COLO668 (cell line): ENCODE results near the gene RBM28.
"Not testable (repeated sequence)": the region's sequence is repeated elsewhere in the genome, so short reads cannot be mapped to it uniquely, and the experiment has no call there.

Experiments used
- DNase-seq: peaks from one replicate; lab custom pipeline; 2025; ENCODE audit not compliant: unreplicated experiment; lab: John Stamatoyannopoulos, UW

RBM28 gene

GRCh38 chr7:128349466-128349825 is 5.7 kb upstream of the RBM28 start:
- no peak for DNase-seq

DNA sequence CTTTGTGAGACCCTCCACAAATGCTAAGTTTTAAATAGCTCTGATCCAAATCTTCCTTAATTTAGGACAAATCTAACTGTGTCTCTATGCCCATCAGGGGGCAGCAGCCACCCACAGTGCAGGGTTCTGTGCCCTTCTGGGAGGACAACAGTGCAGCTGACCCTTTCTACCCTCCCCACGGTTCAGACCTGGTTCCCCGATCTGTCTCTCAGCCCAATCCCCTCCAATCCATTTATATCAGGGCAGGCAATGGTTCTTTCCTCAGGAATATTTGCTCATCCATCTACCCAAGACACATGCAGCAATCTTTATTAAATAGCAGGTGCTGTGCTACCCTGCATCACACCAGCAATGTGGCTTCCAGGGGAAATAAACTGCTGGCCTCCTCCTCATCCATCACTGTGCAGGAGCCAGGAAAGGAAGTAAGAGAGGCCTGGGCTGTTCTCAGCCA is 4.0 kb upstream of the RBM28 start:
- DNase-seq = peak; percentile 46

- no peak for DNase-seq
Observed at GRCh38 chr7:128344431-128344774, 695 bp upstream of the RBM28 start.

GRCh38 chr7:128341733-128342132 is 2.0 kb downstream of the RBM28 start:
- no peak for DNase-seq

- DNase-seq = no peak
Observed at GRCh38 chr7:128335730-128336129, 8.0 kb downstream of the RBM28 start.

GRCh38 chr7:128324368-128324680 is 19.4 kb downstream of the RBM28 start:
- no peak for DNase-seq

DNA sequence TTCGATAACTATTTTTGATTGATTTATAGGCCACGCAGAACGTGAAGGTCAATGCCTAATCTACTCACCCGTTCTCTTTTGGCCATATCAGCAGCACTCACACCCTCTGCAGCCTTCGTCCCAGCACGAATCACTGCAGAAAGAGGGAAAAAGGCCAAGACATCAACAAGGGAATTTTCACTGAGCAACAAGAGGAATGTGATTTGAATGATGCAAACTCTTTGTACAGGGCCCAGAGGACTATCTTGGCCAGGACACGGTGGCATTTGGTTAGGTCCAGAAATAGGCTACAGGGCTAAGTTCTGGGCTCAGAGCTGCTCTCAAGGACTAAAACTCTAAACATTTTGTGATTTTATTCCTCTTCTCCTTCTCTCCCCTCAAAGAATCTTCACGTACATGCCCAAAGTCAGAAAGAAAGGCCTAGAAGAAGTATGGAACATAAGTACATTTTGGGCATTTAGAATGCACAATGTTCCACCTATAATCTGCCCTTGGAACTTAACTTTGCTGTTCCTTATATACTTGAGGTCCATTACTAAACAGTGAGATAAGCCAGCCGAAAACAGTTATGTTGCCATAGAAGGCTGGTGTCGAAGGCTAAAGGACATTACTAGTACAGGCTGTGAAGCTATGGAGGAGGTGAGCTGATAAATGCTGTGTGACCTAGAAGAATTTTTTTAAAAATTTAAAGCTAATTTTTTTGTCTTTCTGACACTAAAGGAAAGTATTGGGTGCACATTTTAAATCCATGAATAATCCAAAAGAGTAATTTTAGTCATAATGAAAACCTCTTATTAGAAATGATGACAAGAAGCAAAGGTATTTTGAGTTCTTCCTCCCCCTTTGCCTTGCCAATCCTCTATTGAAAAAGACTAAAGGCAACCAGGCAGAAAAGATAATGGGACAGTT is 20.0 kb downstream of the RBM28 start:
- DNase-seq = no peak

GRCh38 chr7:128323040-128323439 is 20.7 kb downstream of the RBM28 start:
- no peak for DNase-seq

DNA sequence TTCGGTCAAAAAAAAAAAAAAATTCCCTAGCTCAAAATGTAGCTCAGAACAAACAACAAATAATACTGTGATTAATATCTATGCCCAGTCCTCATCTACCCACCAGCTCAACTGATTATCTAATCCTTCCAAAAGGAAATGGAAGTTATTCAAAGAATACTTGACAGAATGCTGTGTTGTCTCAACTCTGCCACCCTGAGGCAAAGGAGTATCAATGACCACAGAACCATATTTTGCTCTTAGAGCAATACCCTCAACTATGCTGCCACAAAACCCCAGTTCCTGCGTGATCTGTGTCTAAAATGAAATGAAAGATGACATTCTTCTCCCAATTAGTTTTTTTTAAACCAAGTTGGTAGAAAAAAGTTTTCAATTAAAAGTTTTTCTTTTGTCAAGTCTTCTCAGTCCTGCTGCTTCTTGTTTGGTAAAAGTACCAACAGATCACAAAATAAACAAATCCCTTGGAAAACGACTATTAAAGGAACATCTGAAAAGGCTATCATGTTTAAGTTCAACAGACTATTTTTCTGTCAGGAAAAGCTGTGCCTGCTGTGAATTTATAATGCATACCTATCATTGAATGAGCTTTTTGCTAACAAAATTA is 21.6 kb downstream of the RBM28 start:
- no peak for DNase-seq

- no peak for DNase-seq
Observed at GRCh38 chr7:128321044-128321422, 22.7 kb downstream of the RBM28 start.

DNA sequence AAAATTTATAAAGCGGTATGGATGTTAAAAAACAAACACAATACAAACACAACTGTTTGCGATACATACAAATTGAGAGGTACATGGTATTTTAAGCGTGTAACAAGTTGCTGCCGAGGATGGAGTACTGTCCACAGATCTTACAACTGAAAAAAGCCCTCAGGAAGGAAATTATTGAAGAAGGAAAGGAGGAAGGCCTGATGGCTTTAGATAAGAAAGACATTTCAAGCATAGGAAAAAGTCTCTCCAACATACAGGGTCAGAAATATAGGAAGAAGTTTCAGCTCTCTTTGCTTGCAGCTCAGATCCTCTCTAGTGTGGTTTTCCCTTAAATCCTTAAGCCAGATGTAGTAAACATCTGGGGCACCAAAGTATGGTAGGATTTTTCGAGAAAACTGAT is 25.0 kb downstream of the RBM28 start:
- no peak for DNase-seq

- DNase-seq = no peak
Observed at GRCh38 chr7:128311013-128311412, 32.7 kb downstream of the RBM28 start.

DNA sequence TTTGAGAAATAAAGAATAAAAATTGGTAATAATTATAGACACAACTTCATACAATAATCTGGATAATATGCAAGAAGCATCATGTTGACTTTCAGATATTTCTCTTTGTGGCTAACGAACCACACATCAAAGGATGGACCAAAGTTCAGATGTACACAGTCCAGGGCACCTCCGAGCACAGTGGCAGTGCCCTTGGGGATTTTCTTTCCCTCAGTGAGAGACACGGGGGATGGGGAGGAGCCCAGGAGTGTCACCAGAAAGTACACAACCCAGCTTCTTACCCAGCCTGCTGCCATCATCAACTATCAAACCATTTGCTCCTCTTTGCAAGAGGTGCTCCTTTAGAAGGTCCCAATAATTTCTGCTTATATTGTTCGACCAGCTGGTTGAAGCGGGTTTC is 33.2 kb downstream of the RBM28 start:
- no peak for DNase-seq

DNA sequence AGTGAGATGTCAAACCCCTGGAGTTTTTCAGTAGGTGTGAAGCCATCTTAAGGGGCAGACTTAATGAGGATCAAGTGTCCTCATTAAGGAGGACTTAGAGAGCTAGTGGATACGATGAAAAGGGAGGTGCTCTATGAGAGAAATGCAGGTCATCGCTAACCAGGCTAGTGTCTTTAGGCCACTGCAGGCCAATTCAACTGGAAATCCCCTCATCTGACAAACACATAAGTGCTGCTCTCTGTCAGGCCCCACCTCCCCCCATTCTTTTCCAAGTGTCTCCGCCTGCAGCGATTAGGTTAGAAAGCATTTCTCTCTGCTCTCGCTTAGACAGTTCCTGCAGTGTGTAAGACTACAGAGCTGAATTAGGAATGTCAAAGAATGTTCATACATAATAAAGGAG is 33.7 kb downstream of the RBM28 start:
- no peak for DNase-seq

- DNase-seq = no peak
Observed at GRCh38 chr7:128309124-128309523, 34.6 kb downstream of the RBM28 start.

GRCh38 chr7:128307061-128307460 is 36.6 kb downstream of the RBM28 start:
- DNase-seq = no peak

- no peak for DNase-seq
Observed at GRCh38 chr7:128304212-128304611, 39.5 kb downstream of the RBM28 start.

GRCh38 chr7:128303643-128304042 is 40.1 kb downstream of the RBM28 start:
- no peak for DNase-seq

GRCh38 chr7:128303133-128303532 is 40.6 kb downstream of the RBM28 start:
- no peak for DNase-seq

GRCh38 chr7:128302139-128302538 is 41.6 kb downstream of the RBM28 start:
- DNase-seq = no peak

DNA sequence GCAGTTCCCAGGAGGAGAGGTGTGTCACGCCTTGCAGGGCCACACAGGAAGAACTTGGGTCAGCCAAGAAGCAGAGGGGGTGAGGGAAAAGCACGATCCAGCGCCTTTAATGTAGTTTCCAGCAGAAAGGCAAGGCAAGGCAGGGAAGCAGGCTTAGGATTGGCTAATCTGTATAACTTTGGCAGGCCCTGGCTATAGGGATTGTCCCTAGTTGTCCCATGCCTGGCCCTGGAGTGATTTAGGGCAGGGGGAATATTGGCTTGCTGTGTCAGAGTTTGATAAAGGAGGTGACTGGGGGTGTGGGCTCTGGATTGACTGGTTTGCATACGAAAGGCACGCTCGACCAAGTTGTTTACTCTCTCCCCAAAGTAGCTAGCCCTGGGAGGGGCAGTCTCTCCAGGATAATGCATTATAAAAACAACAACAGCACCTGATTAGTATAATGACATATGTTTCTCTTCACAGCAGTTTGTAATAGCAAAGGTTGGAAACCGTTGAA is 44.5 kb downstream of the RBM28 start:
- DNase-seq = no peak

DNA sequence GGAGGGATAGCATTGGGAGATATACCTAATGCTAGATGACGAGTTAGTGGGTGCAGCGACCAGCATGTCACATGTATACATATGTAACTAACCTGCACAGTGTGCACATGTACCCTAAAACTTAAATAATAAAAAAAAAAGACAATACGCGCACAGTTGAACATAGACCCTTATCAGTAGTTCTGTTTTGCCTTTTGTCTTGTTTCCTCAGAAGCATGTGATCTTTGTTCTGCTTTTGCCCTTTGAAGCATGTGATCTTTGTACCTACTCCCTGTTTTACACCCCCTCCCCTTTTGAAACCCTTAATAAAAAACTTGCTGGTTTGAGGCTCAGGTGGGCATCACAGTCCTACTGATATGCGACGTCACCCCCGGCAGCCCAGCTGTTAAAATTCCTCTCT is 45.7 kb downstream of the RBM28 start:
- DNase-seq = not testable (repeated sequence)

DNA sequence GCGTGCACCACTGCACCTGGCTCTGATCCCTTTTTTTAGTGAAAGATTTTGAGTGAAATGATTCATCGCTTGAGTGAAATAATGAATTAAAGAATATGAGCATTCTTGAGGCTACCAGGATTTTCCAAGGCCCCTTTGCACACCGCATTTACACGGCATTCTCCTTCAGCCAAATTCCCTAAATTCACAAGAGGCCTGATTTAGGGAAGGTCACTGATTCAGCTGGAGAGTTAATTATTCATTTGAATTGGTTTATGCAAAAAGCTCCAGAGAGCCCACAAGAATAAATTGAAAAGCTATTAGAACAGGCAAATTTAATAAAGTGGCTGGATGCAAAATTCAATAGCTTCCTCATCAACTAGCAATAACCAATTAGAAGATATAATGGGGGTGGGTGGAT is 56.2 kb downstream of the RBM28 start:
- no peak for DNase-seq
